Prostate gland (tissue), 2 donors: ENCODE measurements around the gene RTF2. TPM values are rescaled to one million over a fixed set of nuclear protein-coding genes. Genes with fewer than 3 reads are reported as not detected.

Experiments used
- DNase-seq: peaks from one replicate; pipeline ENCODE4 v3.0.0-alpha.2; 2019; ENCODE audit warnings: low spot score
- H3K27ac ChIP-seq, 2 donors: fragments of 200-600 bp; sonication (generic); 2 replicates each; pipeline ENCODE4 v1.5.1; 2017 to 2019
- H3K27me3 ChIP-seq: fragments of 200-600 bp; sonication (generic); replicated peaks from 2 replicates; pipeline ENCODE4 v1.5.1; 2019; ENCODE audit not compliant: insufficient read depth
- H3K36me3 ChIP-seq, 2 donors: fragments of 200-600 bp; sonication (generic); 1 replicate in 1 of 2; 2 replicates in 1 of 2; pipeline versions ENCODE4 v1.5.1 to v1.8.1; 2017 to 2019
- H3K4me1 ChIP-seq: fragments of 200-600 bp; sonication (generic); replicated peaks from 2 replicates; pipeline ENCODE4 v1.5.1; 2019
- H3K4me3 ChIP-seq, 2 donors: fragments of 200-600 bp; sonication (generic); 2 replicates each; pipeline ENCODE4 v1.5.1; 2017 to 2019
- H3K9me3 ChIP-seq: fragments of 200-600 bp; sonication (generic); 2 replicates; pipeline ENCODE4 v1.5.1; 2017
- CTCF ChIP-seq, 4 experiments: fragments of 200-600 bp in 2 of 4; fragments of 450-650 bp in 2 of 4; sonication (generic) in 2 of 4; IDR thresholded peaks; 1 replicate in 3 of 4; 2 replicates in 1 of 4; pipeline ENCODE4 v1.5.1; 2016 to 2019; ENCODE audit warnings: antibody characterized with exemption in 4 of 4, mild to moderate bottlenecking in 2 of 4, moderate library complexity in 2 of 4
- POLR2A ChIP-seq: fragments of 450-650 bp; IDR thresholded peaks from one replicate; pipeline ENCODE4 v1.6.1; 2016; ENCODE audit warnings: antibody characterized with exemption, mild to moderate bottlenecking
- POLR2AphosphoS5 ChIP-seq: sonication (generic); formaldehyde crosslinking; IDR thresholded peaks from one replicate; pipeline ENCODE4 v1.6.1; 2017; ENCODE audit warnings: antibody characterized with exemption
- WGBS: methylation state at CpG from one replicate; pipeline ENCODE4 v1.1.5; 2018; 5-methylcytosine and 5-hydroxymethylcytosine counted together
- intact Hi-C: fragments of 100-400 bp; cut with DNase I; formaldehyde crosslinking; loops from one replicate; pipeline ENCODE4 v1.14.2; 2022
- total RNA-seq, 2 donors: library from RNA; depleted of rRNA; stranded (reverse); fragments of >200 nt; gene quantifications; one replicate each; pipeline ENCODE4 v1.1.0, GENCODE V29; 2016

RTF2 gene
- total RNA-seq, 2 donors from 2014 or later, result 71.3 to 81.7 TPM

GRCh38 chr20:56422824-56423189 lies 45.6 kb upstream of the RTF2 start:
- no peak overlapping the region for H3K4me3 ChIP-seq
- no peak for DNase-seq
- no peak overlapping the region for H3K27ac ChIP-seq
- WGBS, result 60% methylated on average over 4 of the region's 4 CpGs
- H3K4me1 ChIP-seq, result no peaks in the 10 kb centered on the region
- TF ChIP-seq POLR2AphosphoS5 (no peak), CTCF (IDR thresholded peaks at IDR 0.05) (no peak), POLR2A (no peak)
- H3K27me3 ChIP-seq, result no peaks in the 10 kb centered on the region
- H3K36me3 ChIP-seq, result no peaks in the 10 kb centered on the region
- no peaks in the 10 kb centered on the region for H3K9me3 ChIP-seq
- intact Hi-C loops, result no loop called here

- H3K4me3 ChIP-seq, result no peak overlapping the region
- intact Hi-C loops, result no loop called here
- 100% methylated on average over 1 of the region's 1 CpG for WGBS
- H3K27me3 ChIP-seq, result no peaks in the 10 kb centered on the region
- TF ChIP-seq POLR2AphosphoS5, result no peak
- no peaks in the 10 kb centered on the region for H3K4me1 ChIP-seq
- DNase-seq, result no peak
- H3K36me3 ChIP-seq, result no peaks in the 10 kb centered on the region
- no peak overlapping the region for H3K27ac ChIP-seq
- H3K9me3 ChIP-seq, result no peaks in the 10 kb centered on the region
Measured at GRCh38 chr20:56423211-56423610, 45.2 kb upstream of the RTF2 start.

- H3K27me3 ChIP-seq, result no peaks in the 10 kb centered on the region
- WGBS, result 50% methylated on average over 1 of the region's 1 CpG
- DNase-seq, result no peak
Measured at GRCh38 chr20:56423886-56424285, 44.5 kb upstream of the RTF2 start.

GRCh38 chr20:56424931-56425330 lies 43.5 kb upstream of the RTF2 start:
- Histone ChIP-seq H3K4me1 (no peaks in the 10 kb centered on the region), H3K27ac (no peak overlapping the region), H3K9me3 (no peaks in the 10 kb centered on the region), H3K4me3 (no peak overlapping the region), H3K36me3 (no peaks in the 10 kb centered on the region), H3K27me3 (no peaks in the 10 kb centered on the region)
- 88% methylated on average over 1 of the region's 1 CpG for WGBS
- TF ChIP-seq POLR2AphosphoS5 (no peak), CTCF (IDR thresholded peaks at IDR 0.05) (no peak), POLR2A (no peak)
- DNase-seq, result no peak
- intact Hi-C loops, result no loop called here

More at GRCh38 chr20:56423886-56424285, 44.5 kb upstream of the RTF2 start:
- intact Hi-C loops, result no loop called here
- TF ChIP-seq POLR2AphosphoS5, result no peak
- no peak for TF ChIP-seq CTCF (IDR thresholded peaks at IDR 0.05)
- TF ChIP-seq POLR2A, result no peak
- H3K4me3 ChIP-seq, result no peak overlapping the region
- no peaks in the 10 kb centered on the region for H3K9me3 ChIP-seq
- no peaks in the 10 kb centered on the region for H3K4me1 ChIP-seq
- no peaks in the 10 kb centered on the region for H3K36me3 ChIP-seq
- H3K27ac ChIP-seq, result no peak overlapping the region

- intact Hi-C loops, result no loop called here
- no peak for TF ChIP-seq CTCF (IDR thresholded peaks at IDR 0.05)
- TF ChIP-seq POLR2A, result no peak
- no peak for TF ChIP-seq POLR2AphosphoS5
- WGBS, result 94% methylated on average over 9 of the region's 9 CpGs
Measured at GRCh38 chr20:56426026-56426425, 42.4 kb upstream of the RTF2 start.

More at GRCh38 chr20:56426026-56426425, 42.4 kb upstream of the RTF2 start:
- DNase-seq, result no peak
- Histone ChIP-seq H3K4me3 (no peak overlapping the region), H3K4me1 (no peaks in the 10 kb centered on the region), H3K27ac (no peak overlapping the region), H3K9me3 (no peaks in the 10 kb centered on the region), H3K36me3 (no peaks in the 10 kb centered on the region), H3K27me3 (no peaks in the 10 kb centered on the region)
